ENCODE data around the gene PRR36. TPM values are rescaled to one million over a fixed set of nuclear protein-coding genes. Genes with fewer than 3 reads are reported as not detected.

The PRR36 gene
- total and polyA plus RNA-seq, 10 donors: 0.02 to 0.43 (median 0.09) TPM; not detected in 3

- H3K9me3 ChIP-seq: peaks cover 0 to 11% (median 7%) of the 10 kb centered on the region in 8 donors
- WGBS, 5 donors: 88 to 96% (median 91%) methylated on average over 4 of the region's 4 CpGs
These were observed 51.2 kb downstream of the PRR36 start for GRCh38 chr19:7822910-7823515.

GRCh38 chr19:7820588-7820987 is 53.6 kb downstream of the PRR36 start:
- no peak overlapping the region for H3K27ac ChIP-seq
- TF ChIP-seq CTCF (IDR thresholded peaks at IDR 0.05 in 8 of 11, conservative IDR thresholded peaks at IDR 0.05 in 3 of 11): no peak
- TF ChIP-seq POLR2A (IDR thresholded peaks at IDR 0.05): no peak
- no peak for TF ChIP-seq POLR2AphosphoS5 (IDR thresholded peaks at IDR 0.05)
- intact Hi-C loops (cut with DNase I; ENCODE audit: low total_unique reads): no loop called here
- H3K4me3 ChIP-seq: no peak overlapping the region
- peak; percentile 2 for DNase-seq
- no peaks in the 10 kb centered on the region for H3K36me3 ChIP-seq
- WGBS, 5 donors: 40 to 51% (median 42%) methylated on average over 3 of the region's 3 CpGs
- H3K4me1 ChIP-seq: peaks cover 0 to 3% (median under 1%) of the 10 kb centered on the region in 6 donors
- peaks cover 0 to 35% (median 25%) of the 10 kb centered on the region in 8 donors for H3K9me3 ChIP-seq
- H3K27me3 ChIP-seq (replicated peaks in 1 of 7): peaks cover 0 to 54% (median 0%) of the 10 kb centered on the region in 7 donors

More at GRCh38 chr19:7822910-7823515, 51.2 kb downstream of the PRR36 start:
- TF ChIP-seq CTCF (IDR thresholded peaks at IDR 0.05 in 8 of 11, conservative IDR thresholded peaks at IDR 0.05 in 3 of 11) (no peak), POLR2A (IDR thresholded peaks at IDR 0.05) (no peak), POLR2AphosphoS5 (IDR thresholded peaks at IDR 0.05) (no peak)
- intact Hi-C loops (cut with DNase I; ENCODE audit: low total_unique reads): no loop called here
- DNase-seq: no peak
- H3K36me3 ChIP-seq: no peaks in the 10 kb centered on the region
- peaks cover 0 to 52% (median 0%) of the 10 kb centered on the region in 7 donors for H3K27me3 ChIP-seq (replicated peaks in 1 of 7)
- no peak overlapping the region for H3K4me3 ChIP-seq
- H3K4me1 ChIP-seq: no peaks in the 10 kb centered on the region
- H3K27ac ChIP-seq: no peak overlapping the region

- Histone ChIP-seq H3K27me3 (replicated peaks in 1 of 7) (peaks cover 0 to 52% (median 0%) of the 10 kb centered on the region in 7 donors), H3K9me3 (peaks cover 0 to 35% (median 25%) of the 10 kb centered on the region in 8 donors), H3K4me3 (no peak overlapping the region), H3K27ac (no peak overlapping the region), H3K4me1 (peaks cover 0 to 14% (median 8%) of the 10 kb centered on the region in 6 donors), H3K36me3 (no peaks in the 10 kb centered on the region)
- DNase-seq: peak; percentile 6
- TF ChIP-seq POLR2AphosphoS5 (IDR thresholded peaks at IDR 0.05) (no peak), CTCF (IDR thresholded peaks at IDR 0.05 in 8 of 11, conservative IDR thresholded peaks at IDR 0.05 in 3 of 11) (no peak), POLR2A (IDR thresholded peaks at IDR 0.05) (no peak)
- intact Hi-C loops (cut with DNase I; ENCODE audit: low total_unique reads): no loop called here
- WGBS, 5 donors: 62 to 80% (median 76%) methylated on average over 2 of the region's 2 CpGs
These were observed 54.9 kb downstream of the PRR36 start for GRCh38 chr19:7819337-7819736.

- H3K4me1 ChIP-seq: peaks cover 0 to 14% (median 8%) of the 10 kb centered on the region in 6 donors
- no peaks in the 10 kb centered on the region for H3K36me3 ChIP-seq
- no peak for DNase-seq
- TF ChIP-seq POLR2A (IDR thresholded peaks at IDR 0.05) (no peak), CTCF (IDR thresholded peaks at IDR 0.05 in 8 of 11, conservative IDR thresholded peaks at IDR 0.05 in 3 of 11) (no peak), POLR2AphosphoS5 (IDR thresholded peaks at IDR 0.05) (no peak)
- H3K27ac ChIP-seq: no peak overlapping the region
- WGBS, 5 donors: 45 to 86% (median 63%) methylated on average over 2 of the region's 2 CpGs
- H3K27me3 ChIP-seq (replicated peaks in 1 of 7): peaks cover 0 to 49% (median 0%) of the 10 kb centered on the region in 7 donors
- H3K9me3 ChIP-seq: peaks cover 0 to 35% (median 25%) of the 10 kb centered on the region in 8 donors
- H3K4me3 ChIP-seq: no peak overlapping the region
- intact Hi-C loops (cut with DNase I; ENCODE audit: low total_unique reads): no loop called here
These were observed 55.4 kb downstream of the PRR36 start for GRCh38 chr19:7818806-7819205.
